ENCODE results near the gene TRMT1. TPM values are rescaled to one million over a fixed set of nuclear protein-coding genes. Genes with fewer than 3 reads are reported as not detected.

TRMT1 gene
- total RNA-seq, 1 donor from 2014 or later = 58.2 TPM

- H3K4me1 Mint-ChIP-seq = peaks cover 4% of the 10 kb centered on the region
- H3K27me3 Mint-ChIP-seq (ENCODE audit: low read depth) = peaks cover 93% of the 10 kb centered on the region
- no peak for DNase-seq (ENCODE audit: low read depth, low spot score)
- no peak overlapping the region for H3K27ac Mint-ChIP-seq (ENCODE audit: unreplicated experiment)
- TF ChIP-seq CTCF (conservative IDR thresholded peaks at IDR 0.05) = no peak
- H3K36me3 Mint-ChIP-seq (ENCODE audit: low read depth) = no peaks in the 10 kb centered on the region
- H3K9me3 Mint-ChIP-seq = no peaks in the 10 kb centered on the region
- H3K4me3 Mint-ChIP-seq = no peak overlapping the region
Measured at GRCh38 chr19:13083627-13084026, 32.9 kb downstream of the TRMT1 start.

GRCh38 chr19:13083008-13083404 is 33.5 kb downstream of the TRMT1 start:
- TF ChIP-seq CTCF (conservative IDR thresholded peaks at IDR 0.05) = no peak
- Mint-ChIP-seq H3K9me3 (no peaks in the 10 kb centered on the region), H3K4me3 (no peak overlapping the region), H3K36me3 (ENCODE audit: low read depth) (no peaks in the 10 kb centered on the region), H3K4me1 (peaks cover 4% of the 10 kb centered on the region), H3K27me3 (ENCODE audit: low read depth) (peaks cover 92% of the 10 kb centered on the region), H3K27ac (ENCODE audit: unreplicated experiment) (no peak overlapping the region)
- DNase-seq (ENCODE audit: low read depth, low spot score) = no peak

- Mint-ChIP-seq H3K27ac (ENCODE audit: unreplicated experiment) (no peak overlapping the region), H3K4me1 (peaks cover 4% of the 10 kb centered on the region), H3K27me3 (ENCODE audit: low read depth) (peaks cover 93% of the 10 kb centered on the region), H3K4me3 (no peak overlapping the region), H3K9me3 (no peaks in the 10 kb centered on the region), H3K36me3 (ENCODE audit: low read depth) (no peaks in the 10 kb centered on the region)
- DNase-seq (ENCODE audit: low read depth, low spot score) = no peak
- peak; percentile 34 for TF ChIP-seq CTCF (conservative IDR thresholded peaks at IDR 0.05)
Measured at GRCh38 chr19:13082192-13083007, 34.1 kb downstream of the TRMT1 start.

GRCh38 chr19:13079542-13079986 is 37.0 kb downstream of the TRMT1 start:
- H3K9me3 Mint-ChIP-seq = no peaks in the 10 kb centered on the region
- H3K4me1 Mint-ChIP-seq = peaks cover 4% of the 10 kb centered on the region
- no peak for TF ChIP-seq CTCF (conservative IDR thresholded peaks at IDR 0.05)
- no peak overlapping the region for H3K4me3 Mint-ChIP-seq
- H3K36me3 Mint-ChIP-seq (ENCODE audit: low read depth) = no peaks in the 10 kb centered on the region
- peaks cover 92% of the 10 kb centered on the region for H3K27me3 Mint-ChIP-seq (ENCODE audit: low read depth)
- H3K27ac Mint-ChIP-seq (ENCODE audit: unreplicated experiment) = no peak overlapping the region
- no peak for DNase-seq (ENCODE audit: low read depth, low spot score)

- Mint-ChIP-seq H3K36me3 (ENCODE audit: low read depth) (no peaks in the 10 kb centered on the region), H3K4me1 (peaks cover 4% of the 10 kb centered on the region), H3K27ac (ENCODE audit: unreplicated experiment) (no peak overlapping the region), H3K4me3 (no peak overlapping the region), H3K9me3 (no peaks in the 10 kb centered on the region), H3K27me3 (ENCODE audit: low read depth) (peaks cover 92% of the 10 kb centered on the region)
- no peak for TF ChIP-seq CTCF (conservative IDR thresholded peaks at IDR 0.05)
- DNase-seq (ENCODE audit: low read depth, low spot score) = no peak
Measured at GRCh38 chr19:13078897-13079541, 37.5 kb downstream of the TRMT1 start.

Data from neural crest cell (in vitro differentiated cells).